Measurements from ENCODE around the gene C2CD4D.

Gene C2CD4D

DNA sequence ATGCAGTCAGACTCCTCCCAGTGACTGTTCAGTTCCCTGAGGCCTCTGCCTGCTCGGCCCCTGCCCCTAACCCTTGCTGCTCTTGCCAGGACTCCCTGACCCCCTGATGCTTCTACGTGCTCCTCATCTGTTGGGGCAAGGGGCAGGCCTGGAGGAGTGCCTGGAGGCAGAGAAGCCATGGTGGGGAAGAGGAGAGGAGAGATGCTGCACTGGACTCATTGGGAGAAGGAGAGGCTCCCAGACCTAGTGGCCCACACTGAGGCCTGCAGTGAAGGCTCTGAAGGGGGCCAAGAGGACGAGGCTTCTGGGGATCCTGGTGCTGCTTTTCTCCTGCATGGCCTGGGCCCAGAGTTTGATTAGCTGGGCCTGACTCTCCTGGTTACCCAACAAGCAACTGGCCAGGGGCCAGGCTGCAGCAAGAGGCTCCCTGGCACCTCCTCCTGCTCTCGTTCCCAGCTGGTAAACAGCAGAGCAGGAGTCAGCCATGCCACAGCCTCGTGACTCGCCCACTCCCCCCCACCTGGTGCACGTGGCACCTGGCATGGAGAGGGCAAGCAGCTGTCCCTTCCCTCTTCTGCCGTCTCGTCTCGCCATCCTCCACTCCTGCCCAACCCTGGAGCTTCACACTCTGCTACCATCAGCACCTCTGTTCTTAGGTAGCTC is 7.2 kb downstream of the C2CD4D start:
- DNase-seq = no peak

DNA sequence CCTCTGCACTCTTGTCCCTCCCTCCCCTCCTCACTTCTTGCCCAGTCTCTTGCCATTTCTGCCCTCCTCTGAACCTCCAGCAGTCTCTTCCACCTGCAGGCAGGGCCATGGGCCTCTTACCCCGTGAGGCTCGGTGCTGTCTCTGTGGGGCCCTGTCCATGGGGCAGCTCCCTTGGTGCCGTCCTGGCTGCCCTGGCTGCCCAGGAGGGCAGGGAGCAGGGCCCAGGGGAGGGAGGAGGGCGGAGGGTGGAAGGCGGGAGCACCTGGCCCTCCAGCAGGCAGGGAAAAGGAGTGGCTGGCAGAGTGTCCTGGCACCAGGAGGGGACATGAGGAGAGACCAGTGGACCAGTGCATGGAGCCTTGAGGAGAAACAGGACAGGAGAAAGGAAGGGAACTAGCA is 8.0 kb downstream of the C2CD4D start, which contains the start of gene RORC:
TSS of gene RORC (minus strand) at position 198 of the 400 bp plus-strand sequence. CDS start at position 160, 38 bp downstream.
- DNase-seq = no peak

DNA sequence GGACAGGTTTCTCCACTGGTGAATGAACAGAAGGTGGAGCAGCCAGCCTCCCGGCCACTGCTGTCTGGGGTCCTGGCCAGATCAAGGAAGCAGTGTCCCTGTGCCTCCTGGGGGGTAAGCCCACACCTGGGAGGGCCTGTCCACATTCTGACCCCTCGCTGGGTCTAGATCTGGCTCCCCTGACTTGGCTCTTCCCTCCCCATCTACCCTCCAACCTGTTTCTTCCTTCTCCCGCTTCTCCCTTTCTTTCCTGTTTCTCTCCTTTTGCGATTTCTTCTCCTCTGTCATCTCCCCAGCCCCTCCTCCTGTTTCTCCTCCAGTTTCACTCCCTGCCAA is 8.4 kb downstream of the C2CD4D start:
- DNase-seq = no peak

DNA sequence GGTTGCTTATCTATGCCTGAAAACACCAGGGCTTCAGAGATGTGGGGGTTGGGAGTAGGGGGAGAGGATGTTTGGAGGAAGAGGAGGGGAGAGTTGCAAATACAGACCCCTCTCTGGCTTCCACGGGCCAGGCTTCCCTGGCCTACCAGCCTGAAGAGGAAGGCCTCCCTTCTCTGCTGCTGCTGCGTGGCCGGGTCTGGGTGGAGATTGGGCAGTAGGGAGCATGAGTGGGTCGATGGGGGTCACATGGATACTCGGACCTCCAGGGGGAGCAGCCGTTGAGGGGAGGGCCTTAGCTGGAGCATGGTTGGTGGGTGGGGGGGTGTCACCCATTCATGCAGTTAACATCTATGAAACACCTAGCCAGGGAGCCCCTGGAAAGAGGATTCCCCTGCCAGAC is 9.6 kb downstream of the C2CD4D start:
- no peak for DNase-seq

DNA sequence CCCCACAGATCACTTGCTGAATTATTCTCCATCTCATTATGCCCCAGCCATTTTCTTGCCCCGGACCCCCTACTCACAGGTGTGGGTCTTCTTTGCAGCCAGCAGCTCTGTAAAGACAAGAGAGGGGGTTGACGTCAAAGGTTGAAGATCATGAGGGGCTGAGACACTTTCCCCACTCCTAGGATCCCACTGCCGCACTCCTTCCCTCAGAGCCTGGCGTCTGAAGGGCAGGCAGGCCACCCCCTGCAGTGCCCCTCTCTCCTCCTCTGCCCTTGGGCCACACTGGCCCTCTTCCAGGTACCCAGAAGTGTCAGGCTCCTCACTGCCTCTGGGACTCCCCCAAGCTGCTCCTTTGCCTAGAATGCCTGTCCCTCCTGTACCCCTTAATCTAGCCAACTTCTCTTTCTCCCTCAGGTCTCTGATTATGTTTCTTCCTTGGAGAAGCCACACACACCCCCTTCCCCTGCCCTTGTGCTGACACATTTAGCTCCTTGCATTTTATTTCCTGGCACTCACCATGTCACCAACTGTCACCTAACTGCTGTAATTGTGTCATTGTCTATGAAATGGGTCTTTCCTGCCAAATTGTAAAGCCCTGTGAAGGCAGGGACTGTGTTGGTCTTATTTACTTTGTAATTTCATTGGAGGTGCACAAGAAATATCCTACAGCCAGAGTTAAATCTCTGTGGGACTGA is 10.1 kb downstream of the C2CD4D start:
- no peak for DNase-seq

DNA sequence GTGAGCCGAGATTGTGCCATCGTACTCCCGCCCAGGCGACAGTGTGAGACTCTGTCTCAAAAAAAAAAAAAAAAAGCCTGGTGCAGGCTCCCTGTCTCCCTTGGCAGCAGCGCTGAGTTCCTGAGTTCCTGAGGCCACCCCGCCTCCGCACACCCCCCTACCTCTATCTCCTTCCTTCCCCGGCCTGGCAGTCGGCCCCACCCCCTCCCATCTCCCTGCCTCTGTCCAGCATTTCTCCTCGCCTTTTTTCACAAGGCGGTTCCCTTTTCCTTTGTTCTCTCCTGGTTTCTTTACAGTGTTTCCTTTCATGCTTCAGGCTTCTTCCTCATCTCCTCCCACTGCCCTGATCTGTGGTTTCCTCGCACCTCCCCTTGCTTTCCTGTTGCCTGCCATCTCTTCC is 10.7 kb downstream of the C2CD4D start:
- DNase-seq = no peak

DNA sequence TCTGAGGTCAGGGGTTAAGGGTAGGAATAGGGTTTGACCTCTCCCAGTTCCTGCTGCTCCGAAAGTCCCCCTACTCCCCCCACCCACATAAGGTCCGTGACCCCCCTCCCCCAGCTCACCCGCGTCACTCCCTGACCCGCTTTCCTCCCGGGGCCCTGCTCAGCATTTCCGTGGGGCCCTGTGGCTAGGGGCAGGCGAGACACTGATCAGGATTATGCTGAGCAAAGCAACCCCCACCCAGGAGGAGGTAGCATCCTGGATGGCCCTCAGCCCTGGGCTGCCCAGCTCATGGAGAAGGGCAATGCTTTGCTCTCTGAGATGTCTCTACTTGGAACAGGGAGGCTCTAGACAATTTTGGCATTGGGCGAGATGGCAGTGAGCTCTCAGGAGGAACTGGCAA is 11.8 kb downstream of the C2CD4D start:
- DNase-seq = peak; percentile 38

DNA sequence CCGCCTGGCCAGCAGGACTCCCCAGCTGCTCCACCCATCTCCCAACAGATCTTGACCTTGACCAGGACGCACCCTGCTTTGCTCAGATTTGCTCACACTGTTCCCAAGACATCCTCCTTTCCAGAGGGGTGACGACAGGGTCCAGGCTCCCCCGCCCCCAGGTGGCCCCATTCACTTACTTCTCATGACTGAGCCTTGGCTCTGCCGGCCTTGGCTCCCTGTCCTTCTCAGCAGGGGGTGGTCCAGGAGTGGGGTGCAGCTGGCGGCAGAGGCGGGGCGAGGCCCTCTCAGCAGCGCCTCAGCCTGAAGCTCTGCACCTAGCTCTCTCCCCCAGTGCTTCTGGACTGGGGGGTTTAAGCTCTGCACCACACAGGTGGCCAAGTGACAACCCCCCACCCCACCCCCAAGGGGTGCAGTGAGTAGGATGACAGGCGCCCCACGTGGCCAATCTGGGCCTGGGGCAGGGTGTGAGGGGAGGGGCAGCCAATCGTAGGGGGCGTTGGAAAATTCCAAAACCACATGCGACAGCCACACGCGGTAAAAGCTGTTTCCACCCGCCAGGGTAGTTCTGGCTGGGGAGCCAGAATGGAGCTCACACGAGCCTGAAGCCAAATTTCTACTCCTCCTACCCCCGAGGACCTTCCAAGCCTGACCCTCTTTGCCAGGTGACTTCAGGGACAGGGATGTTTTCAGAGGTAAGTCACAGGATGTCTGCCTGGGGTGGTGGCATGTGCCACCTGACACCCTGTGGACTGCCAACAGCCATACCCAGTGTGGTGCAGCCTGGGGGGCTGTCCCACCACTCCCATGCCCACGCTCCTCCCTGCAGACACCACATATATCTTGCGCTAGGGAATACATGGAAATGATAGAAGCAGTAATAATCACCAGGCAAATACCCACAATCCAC is 13.6 kb downstream of the C2CD4D start:
- peak; percentile 38 for DNase-seq

DNA sequence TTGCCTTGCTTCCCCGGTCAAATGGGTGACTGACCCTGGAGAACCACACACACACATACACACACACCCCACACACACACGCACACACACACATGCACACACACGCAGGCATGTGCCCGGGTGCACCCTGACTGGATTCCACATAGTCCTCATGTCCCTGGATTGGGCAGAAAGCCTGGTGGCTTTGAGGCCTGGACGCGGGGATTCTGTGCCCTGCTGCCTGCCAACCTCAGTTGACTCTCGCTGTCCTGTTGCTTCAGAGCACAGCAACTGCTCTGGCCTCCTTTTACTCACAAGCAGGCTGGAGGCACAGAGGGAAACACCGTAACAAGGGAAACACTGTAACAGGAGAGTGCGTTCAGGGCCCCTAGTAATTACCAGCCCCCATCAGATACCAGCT is 14.4 kb downstream of the C2CD4D start:
- no peak for DNase-seq

DNA sequence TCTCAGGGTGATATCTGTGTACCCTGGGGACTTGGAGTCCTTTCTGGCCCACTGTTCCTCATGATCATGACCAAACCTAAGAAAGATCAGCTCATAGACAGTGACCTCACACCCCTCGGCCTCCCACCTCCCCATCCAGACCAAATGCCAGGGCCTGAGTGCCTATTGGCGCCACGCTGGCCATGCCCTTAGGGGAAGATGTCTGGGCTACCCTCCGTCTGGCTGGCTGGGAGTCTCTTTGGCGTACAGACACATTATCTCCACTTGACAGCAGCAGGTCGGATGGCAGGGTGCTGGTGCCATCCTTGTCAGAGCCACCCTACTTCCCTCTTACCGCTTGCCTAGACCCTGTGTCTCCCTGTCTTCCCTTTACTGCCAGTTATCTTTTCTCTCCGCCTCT is 16.4 kb downstream of the C2CD4D start:
- DNase-seq = no peak

DNA sequence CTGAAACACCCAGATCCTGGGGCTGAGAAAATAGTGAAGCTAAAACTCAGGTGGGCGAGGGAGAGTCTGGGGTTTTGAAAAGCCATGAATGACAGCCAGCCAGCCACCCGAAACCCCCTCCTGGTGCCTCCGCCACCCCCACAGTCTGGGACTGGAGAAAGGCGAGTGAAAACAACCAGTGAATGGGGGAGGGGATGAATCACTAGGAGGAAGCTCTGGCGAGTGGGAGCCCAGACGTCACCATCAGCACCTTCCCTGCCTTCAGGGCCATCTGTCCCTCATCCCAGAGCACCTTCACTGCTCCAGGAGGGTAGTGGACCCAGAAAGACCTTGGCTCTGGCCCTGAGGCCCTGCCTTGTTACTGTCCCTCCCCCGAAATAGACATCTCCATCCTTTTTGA is 17.2 kb downstream of the C2CD4D start:
- no peak for DNase-seq

DNA sequence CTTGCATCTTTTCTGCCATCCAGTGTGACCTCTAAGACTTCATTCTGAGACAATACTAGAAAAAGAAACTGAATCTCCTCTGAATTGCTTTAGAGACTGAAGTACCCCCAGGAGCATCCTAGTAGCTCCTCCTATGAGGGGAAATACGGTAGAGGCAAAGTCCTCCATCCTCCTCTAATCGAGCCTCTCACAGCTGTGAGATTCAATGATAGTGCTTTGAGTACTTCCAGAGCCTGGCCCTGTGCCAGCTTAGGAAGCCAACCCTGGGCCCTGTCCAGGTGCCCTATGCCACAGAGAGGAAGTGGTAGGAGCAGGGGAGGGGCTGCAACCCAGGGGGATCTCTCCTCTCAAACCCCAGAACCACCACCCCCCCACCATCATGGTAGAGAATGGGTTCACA is 18.7 kb downstream of the C2CD4D start:
- peak; percentile 39 for DNase-seq

DNA sequence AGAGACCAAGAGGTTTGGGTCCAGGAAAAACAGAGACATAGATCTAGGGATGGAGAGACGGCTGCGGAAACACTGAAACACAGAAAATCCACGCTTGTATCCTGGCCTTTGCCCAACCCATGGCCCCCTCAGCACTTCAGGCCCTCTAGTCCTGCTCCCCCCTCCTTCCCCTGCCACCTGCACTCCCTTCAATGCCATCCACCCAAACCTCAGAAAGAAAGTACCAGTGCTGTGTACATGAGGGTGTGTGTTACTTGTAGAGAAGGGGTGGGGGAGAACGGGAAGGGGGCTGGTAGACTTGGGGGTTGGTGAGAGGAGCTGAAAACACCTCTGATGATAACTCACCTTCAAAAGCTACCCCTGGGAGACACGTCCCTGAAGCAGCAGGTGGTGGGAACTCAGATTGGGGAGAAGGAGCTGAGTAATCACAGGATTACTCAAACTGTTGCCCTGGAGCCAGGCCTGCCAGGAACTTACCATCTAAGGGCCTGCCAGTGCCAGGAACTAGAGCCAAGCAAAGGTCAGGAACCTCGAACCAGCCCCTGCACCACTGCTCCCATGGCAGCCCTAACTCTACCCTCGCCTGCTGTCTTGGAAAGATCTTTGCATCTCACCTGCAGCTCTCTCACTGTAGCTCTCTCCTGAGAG is 19.5 kb downstream of the C2CD4D start:
- no peak for DNase-seq

DNA sequence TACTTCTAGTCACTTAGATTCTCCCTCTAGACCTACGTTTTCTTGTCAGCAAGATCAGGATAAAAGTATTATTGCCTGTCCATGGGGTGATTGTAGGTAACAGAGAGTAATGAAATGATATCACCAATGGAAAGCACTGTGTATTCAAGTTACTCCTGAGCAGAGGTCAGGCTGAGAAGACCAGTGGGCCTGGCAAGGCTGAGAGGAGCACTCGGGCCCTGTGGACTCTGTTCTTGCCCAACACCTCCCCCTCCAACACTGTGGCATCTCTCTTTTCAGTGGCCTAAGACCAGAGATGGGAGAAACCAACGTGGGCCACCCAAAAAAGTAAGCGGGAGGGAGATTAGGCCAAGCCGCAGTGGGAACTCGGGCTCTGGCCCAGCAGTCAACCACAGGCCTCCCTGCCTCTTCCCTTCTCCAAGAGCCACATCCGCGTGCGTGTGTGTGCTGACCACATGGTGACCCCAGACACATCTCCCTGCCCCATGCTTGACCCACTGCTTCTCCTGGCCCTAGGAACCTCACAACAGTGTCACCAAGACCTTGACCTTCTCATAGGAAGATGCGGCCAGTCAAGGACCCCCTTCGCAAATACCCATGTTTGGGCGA is 20.3 kb downstream of the C2CD4D start:
- no peak for DNase-seq

DNA sequence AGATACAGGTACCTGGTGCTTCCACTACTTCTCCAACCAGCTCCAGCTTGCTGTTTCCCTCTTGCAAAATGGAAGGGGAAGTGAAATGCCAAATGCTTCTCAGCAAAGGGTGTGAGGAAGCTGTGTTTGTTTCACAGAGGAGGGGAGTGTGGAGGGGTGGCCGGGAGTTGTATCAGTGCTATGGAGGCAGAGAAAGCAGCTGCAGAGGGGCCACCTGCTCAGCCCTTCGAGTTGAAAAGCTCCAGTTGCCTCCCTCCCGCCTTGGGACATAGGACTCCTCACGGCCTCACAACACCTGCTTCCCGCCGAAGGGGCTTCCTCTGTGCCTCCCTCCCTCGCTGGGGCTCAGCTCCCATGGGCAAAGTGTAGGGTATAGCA is 22.3 kb downstream of the C2CD4D start:
- no peak for DNase-seq

DNA sequence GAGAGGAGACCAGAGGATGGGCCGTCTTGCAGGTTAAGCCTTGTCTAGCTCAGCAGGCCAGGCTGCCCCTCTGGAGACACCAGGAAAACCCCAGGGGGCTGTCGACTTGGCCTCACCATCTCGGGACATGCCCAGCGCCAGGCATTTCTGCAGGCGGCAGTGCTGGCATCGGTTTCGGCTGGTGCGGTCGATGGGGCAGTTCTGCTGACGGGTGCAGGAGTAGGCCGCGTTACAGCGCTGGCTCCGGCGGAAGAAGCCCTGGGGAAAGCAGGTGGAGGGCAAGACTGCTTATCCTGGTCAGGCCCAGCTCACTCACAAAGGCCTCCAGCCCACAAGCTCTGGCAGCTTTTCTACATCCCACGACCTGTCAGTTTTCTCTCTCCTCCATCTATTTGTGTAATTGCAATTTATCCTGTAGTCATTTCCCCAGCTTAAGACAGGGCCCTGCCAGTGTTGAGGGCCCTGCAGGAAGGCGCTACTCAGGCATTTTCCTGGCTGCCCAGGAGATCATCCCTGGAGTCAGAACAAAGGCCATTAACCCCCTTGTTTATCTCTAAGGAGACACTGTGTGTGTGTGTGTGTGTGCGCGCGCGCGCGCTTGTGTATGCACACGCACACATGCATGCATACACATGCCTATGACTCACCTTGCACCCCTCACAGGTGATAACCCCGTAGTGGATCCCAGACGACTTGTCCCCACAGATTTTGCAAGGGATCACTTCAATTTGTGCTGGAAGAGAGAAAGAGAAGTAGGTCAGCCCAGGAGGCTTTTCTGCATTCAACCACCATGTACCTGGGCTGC is 22.9 kb downstream of the C2CD4D start:
- DNase-seq = no peak

DNA sequence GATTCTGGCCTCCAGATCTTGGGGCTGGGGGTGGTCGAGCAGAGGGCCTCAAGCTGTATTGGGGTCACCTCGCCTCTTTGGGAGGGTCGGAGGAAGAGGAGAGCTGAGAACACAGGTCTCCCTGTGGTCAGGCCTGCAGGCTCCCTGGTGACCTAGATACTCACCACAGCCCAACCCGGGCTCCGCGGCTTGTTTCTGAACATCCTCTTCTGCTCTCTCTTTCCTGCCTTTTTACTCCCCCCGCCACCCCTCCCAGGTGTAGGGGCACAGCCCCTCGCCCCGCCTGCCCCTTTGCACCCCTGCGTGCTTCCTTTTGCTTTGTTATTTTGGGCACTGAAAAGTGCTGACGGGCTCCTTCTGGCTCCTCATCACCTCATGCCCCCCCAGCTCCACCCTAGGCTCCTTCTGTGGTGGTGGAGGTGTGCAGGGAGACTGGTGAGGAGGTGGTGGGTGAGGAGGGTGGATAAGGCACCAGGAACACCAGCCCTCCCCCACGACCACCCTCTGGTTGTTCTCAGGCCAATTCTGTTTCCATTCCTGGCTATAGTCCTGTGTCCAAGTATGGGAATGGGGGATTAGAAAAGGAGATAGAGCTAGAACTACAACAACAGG is 23.8 kb downstream of the C2CD4D start:
- peak; percentile 69 for DNase-seq

DNA sequence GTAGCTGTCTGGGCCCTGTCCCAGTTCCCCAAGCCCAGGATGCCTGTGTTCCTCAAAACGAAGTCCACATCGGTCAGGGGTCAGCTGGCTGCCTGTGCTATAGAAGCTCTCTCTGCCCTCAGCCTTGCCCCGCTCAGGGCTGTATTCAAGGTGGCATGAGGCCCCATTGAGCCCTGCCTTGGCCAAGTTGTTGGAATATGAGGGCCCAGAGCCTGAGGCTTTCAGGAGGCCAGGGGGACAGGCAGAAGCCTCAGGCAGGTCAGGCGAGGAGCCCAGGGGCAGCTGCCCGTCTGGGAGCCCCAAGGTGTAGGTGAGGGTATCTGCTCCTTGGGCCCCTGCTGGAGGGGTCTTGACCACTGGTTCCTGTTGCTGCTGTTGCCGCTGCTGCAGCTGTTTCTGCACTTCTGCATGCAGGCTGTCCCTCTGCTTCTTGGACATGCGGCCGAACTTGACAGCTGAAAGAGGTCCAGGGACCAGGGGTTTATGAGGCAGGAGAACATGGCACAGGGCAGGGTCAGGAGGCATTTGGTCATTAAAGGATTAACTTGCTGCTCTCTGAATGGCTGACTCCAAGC is 24.6 kb downstream of the C2CD4D start:
- DNase-seq = no peak

DNA sequence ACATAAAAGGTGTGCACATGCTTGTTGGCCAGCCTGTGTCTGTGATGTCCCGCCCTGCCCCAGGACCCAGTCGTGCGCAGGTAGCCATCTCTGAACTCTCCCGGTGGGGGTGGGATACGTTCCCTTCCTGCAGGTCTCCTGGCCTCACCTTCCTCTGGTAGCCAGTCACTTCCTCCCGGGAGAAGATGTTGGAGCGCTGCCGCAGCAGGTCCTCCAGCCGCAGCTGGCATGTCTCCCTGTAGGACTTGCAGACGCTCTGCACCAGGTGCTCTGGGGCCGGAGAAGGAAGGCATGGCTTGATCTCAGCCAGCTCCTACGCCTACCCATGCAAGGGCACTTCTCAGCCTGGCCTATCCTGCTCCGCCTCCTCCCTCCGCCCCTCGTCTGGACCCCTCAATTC is 25.2 kb downstream of the C2CD4D start:
- no peak for DNase-seq

DNA sequence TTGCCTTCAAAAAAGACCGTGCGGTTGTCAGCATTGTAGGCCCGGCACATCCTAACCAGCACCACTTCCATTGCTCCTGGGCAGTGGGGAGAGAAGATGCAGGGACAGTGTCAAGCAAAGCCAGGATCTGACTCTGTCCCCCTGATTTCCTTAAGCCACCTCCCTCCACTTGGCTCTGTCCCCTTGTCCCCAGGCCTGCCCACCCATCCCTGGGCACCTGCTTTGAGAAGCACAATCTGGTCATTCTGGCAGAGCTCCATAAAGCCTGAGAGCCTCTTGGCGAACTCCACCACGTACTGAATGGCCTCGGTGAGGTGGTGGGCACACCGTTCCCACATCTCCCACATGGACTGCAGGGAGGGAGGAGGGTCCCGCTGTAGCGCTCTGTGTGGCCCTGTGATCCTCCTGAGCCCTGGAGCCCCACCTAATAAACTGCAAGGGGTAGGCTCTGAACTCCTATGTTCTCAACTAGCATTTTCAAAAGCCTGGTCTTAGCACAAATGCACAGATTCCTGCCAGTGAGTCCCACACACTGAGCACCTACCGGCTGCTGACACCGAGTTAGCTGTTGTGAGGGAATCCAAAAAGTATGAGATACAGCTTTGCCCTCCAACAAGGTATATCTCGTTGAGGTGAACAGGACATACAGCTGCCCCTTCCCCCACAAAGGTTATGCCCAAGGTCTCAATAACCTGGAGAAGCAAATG is 26.2 kb downstream of the C2CD4D start:
- DNase-seq = no peak

DNA sequence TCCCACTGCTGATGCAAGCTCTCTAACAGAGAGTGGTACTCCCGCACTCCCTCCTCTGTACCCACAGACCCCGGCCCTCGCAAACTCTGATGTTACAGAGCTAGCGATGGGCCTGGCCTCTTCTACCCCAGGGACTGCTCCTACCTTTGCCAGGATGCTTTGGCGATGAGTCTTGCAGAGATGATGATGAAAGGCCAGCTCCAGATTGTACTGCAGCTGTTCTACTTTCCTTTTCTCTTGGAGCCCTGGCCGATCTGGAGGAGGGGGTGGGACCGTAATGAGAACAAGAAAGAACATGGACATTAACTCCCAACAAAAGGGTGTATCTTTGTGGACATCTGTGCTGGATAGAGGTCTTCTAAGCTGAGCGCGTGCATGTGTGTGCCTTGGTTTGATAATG is 28.4 kb downstream of the C2CD4D start:
- no peak for DNase-seq

All from CD4-positive, alpha-beta T cell treated with Interleukin-21 for 1 hour (primary cell).